Tibial nerve (tissue), 3 donors: ENCODE results near the gene LRRC37B.
"Not testable (repeated sequence)": the region's sequence is repeated elsewhere in the genome, so short reads cannot be mapped to it uniquely, and the experiment has no call there.

Source experiments
- POLR2A ChIP-seq, 2 donors: fragments of 450-650 bp; IDR thresholded peaks; one replicate each; pipeline ENCODE4 v1.6.1; 2017; ENCODE audit warnings: antibody characterized with exemption in 2 of 2, mild to moderate bottlenecking in 2 of 2, moderate library complexity in 2 of 2
- TF ChIP-seq, protein P1 (sequence below), 5 experiments: fragments of 200-600 bp in 3 of 5; fragments of 450-650 bp in 2 of 5; sonication (generic) in 3 of 5; IDR thresholded peaks; one replicate each; pipeline ENCODE4 v1.5.1; 2016 to 2019; ENCODE audit warnings: antibody characterized with exemption in 5 of 5, mild to moderate bottlenecking in 3 of 5, moderate library complexity in 2 of 5

GRCh38 chr17:32022554-32022953, 15.4 kb downstream of the LRRC37B start:
- TF ChIP-seq, protein P1, sequence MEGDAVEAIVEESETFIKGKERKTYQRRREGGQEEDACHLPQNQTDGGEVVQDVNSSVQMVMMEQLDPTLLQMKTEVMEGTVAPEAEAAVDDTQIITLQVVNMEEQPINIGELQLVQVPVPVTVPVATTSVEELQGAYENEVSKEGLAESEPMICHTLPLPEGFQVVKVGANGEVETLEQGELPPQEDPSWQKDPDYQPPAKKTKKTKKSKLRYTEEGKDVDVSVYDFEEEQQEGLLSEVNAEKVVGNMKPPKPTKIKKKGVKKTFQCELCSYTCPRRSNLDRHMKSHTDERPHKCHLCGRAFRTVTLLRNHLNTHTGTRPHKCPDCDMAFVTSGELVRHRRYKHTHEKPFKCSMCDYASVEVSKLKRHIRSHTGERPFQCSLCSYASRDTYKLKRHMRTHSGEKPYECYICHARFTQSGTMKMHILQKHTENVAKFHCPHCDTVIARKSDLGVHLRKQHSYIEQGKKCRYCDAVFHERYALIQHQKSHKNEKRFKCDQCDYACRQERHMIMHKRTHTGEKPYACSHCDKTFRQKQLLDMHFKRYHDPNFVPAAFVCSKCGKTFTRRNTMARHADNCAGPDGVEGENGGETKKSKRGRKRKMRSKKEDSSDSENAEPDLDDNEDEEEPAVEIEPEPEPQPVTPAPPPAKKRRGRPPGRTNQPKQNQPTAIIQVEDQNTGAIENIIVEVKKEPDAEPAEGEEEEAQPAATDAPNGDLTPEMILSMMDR (IDR thresholded peaks at IDR 0.05), result not testable (repeated sequence)
- not testable (repeated sequence) for TF ChIP-seq POLR2A (IDR thresholded peaks at IDR 0.05)
